Endothelial cell of umbilical vein (primary cell): Measurements from ENCODE around the gene CASP4.

Source experiments
- CTCF ChIP-seq, 2 donors: IDR thresholded peaks; 1 replicate in 1 of 2; 2 replicates in 1 of 2; pipeline ENCODE4 v1.5.1; 2011; ENCODE audit warnings: low read length in 2 of 2, mild to moderate bottlenecking in 2 of 2, moderate library complexity in 2 of 2, control low read depth in 1 of 2, inconsistent platforms in 1 of 2, low read depth in 1 of 2; ENCODE audit not compliant: insufficient read depth in 1 of 2; ENCODE audit errors: extremely low read depth in 1 of 2
- EZH2 ChIP-seq: IDR thresholded peaks from 2 replicates; pipeline ENCODE4 v1.6.1; 2012; ENCODE audit warnings: borderline replicate concordance, low read depth, mild to moderate bottlenecking, moderate library complexity, low read length, inconsistent platforms; ENCODE audit not compliant: severe bottlenecking
- POLR2A ChIP-seq: IDR thresholded peaks from 2 replicates; pipeline ENCODE4 v1.6.1; 2012; ENCODE audit warnings: low read depth, mild to moderate bottlenecking, control low read depth, low read length
- POLR2AphosphoS5 ChIP-seq: IDR thresholded peaks from 2 replicates; pipeline ENCODE4 v1.6.1; 2012; ENCODE audit warnings: low read depth, mild to moderate bottlenecking, control low read depth, low read length, moderate library complexity; ENCODE audit not compliant: insufficient read depth

DNA sequence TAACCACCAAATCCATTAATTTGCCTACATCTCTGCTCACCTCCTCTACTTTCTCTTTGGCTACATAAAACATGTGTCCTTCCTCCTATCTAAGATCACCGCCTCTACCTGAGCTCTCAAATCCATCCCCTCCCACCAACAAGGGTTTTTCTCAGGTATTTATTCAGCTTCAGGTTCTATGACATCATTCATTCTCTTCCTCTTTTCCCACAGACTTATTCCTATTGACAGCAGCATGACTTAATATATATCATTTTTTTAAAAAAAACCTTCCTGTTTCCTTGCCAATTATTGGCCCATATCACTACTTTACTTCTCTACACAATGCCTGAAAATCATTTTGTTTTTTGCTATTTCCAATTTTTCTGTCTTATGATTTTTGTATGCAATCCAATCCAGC is 74.5 kb downstream of the CASP4 start:
- TF ChIP-seq CTCF (IDR thresholded peaks at IDR 0.05; ENCODE audit: extremely low read depth in 1 of 2, insufficient read depth in 1 of 2, low read depth in 1 of 2, low read length in 2 of 2), result no peak
- TF ChIP-seq POLR2A, result no peak
- TF ChIP-seq POLR2AphosphoS5, result no peak
- TF ChIP-seq EZH2, result no peak
